Suprapubic skin (tissue), 3 donors: Measurements from ENCODE around the gene ZFYVE28.

Source experiments
- POLR2AphosphoS5 ChIP-seq, 3 donors: sonication (generic); formaldehyde crosslinking; IDR thresholded peaks; one replicate each; pipeline ENCODE4 v1.6.1; 2017; ENCODE audit warnings: antibody characterized with exemption in 3 of 3
- TF ChIP-seq, protein P1 (sequence below), 2 donors: fragments of 200-600 bp in 1 of 2; fragments of 450-650 bp in 1 of 2; sonication (generic) in 1 of 2; IDR thresholded peaks; one replicate each; pipeline ENCODE4 v1.5.1; 2016 to 2019; ENCODE audit warnings: antibody characterized with exemption in 2 of 2, mild to moderate bottlenecking in 1 of 2, moderate library complexity in 1 of 2

DNA sequence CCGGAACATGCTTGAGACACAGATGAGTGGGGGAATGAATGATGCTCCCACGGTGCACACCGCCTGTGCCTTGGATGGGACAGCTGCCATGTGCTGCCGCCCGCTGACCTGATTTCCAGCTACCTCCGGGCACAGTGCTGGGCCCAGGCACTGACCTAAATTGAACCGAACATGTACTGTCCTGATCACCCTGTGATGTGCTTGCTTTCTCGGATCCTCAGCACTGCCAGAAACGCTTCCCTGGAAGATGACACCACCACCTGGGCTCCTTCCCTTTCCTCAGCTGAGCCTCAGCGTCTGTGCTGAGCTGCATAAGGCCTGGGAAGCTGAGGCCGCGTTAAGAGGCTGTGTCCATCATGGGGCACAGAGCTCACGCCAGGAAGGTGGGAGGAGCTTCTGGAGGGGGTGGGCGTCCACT is 117.2 kb downstream of the ZFYVE28 start:
- no peak for TF ChIP-seq POLR2AphosphoS5 (IDR thresholded peaks at IDR 0.05)
- TF ChIP-seq, protein P1, sequence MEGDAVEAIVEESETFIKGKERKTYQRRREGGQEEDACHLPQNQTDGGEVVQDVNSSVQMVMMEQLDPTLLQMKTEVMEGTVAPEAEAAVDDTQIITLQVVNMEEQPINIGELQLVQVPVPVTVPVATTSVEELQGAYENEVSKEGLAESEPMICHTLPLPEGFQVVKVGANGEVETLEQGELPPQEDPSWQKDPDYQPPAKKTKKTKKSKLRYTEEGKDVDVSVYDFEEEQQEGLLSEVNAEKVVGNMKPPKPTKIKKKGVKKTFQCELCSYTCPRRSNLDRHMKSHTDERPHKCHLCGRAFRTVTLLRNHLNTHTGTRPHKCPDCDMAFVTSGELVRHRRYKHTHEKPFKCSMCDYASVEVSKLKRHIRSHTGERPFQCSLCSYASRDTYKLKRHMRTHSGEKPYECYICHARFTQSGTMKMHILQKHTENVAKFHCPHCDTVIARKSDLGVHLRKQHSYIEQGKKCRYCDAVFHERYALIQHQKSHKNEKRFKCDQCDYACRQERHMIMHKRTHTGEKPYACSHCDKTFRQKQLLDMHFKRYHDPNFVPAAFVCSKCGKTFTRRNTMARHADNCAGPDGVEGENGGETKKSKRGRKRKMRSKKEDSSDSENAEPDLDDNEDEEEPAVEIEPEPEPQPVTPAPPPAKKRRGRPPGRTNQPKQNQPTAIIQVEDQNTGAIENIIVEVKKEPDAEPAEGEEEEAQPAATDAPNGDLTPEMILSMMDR (IDR thresholded peaks at IDR 0.05) = no peak
